Esophagus squamous epithelium (tissue), 4 donors: ENCODE data around the gene AGAP2.

Experiments
- CTCF ChIP-seq, 6 experiments: fragments of 450-650 bp in 4 of 6; fragments of 200-600 bp in 2 of 6; sonication (generic) in 2 of 6; IDR thresholded peaks; one replicate each; pipeline ENCODE4 v1.5.1; 2016 to 2019; ENCODE audit warnings: antibody characterized with exemption in 6 of 6, mild to moderate bottlenecking in 4 of 6, moderate library complexity in 4 of 6
- POLR2A ChIP-seq, 4 donors: fragments of 450-650 bp; IDR thresholded peaks; one replicate each; pipeline ENCODE4 v1.6.1; 2017; ENCODE audit warnings: antibody characterized with exemption in 4 of 4, mild to moderate bottlenecking in 4 of 4, moderate library complexity in 3 of 4

GRCh38 chr12:57720606-57721595 is 17.6 kb downstream of the AGAP2 start:
- TF ChIP-seq CTCF (IDR thresholded peaks at IDR 0.05) (no peak), POLR2A (IDR thresholded peaks at IDR 0.05) (no peak)
